ENCODE results near the gene FLT3.
"Not testable (repeated sequence)": the region's sequence is repeated elsewhere in the genome, so short reads cannot be mapped to it uniquely, and the experiment has no call there.

FLT3 gene

DNA sequence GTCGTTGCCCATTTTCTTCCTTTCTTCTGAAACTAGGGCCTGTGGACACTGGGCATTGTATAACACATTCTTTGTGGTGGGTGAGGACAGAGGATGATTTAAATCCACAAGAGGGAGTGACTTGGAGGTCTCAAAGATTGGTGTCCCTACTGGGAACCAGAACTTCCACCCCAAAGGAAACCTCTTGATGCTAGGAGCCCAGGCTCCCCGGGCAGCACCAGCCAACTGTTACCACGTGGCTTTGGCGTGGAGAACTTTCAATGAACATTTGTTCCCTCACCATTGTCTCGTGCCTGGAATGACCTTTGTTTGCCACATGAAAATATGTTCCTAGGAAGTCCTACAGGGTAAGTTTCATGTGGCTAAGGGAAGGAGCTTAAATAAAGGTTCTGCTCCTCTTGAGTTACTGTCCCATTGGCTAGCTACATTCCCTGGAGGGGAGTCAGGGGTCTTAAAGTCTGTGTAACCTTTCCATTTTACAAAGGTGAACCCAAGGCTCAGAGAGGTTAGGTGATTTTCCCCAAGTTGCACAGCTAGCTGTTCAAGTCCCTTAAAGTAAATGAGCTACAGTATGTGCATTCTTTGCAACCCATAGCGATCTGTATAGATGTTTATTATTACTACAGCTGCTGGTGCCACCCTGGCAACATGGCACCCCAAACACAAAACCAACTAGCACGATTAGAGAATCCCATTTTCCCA lies 126.3 kb downstream of the FLT3 start:
- no peak for DNase-seq (ENCODE audit: low read depth, low spot score)

DNA sequence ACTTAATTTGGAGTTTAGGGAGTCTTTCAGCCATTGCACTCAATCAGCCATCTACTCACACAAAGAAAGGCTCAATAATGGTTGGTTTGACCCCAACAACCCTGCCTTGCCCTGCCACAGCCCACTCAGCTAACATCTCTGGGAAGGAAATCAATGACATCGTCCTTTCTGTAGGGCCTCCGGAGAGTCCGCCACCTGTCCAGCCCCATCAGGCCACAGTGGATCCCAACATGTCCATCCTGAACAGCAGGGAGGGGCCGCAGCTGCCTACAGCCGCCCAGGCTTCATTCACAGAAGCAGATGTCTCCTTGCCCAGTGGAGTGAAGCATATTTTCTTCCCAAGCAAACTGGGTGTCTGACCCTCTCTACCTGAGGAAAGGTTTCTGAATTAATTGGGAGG lies 127.1 kb downstream of the FLT3 start:
- DNase-seq (ENCODE audit: low read depth, low spot score) = no peak

DNA sequence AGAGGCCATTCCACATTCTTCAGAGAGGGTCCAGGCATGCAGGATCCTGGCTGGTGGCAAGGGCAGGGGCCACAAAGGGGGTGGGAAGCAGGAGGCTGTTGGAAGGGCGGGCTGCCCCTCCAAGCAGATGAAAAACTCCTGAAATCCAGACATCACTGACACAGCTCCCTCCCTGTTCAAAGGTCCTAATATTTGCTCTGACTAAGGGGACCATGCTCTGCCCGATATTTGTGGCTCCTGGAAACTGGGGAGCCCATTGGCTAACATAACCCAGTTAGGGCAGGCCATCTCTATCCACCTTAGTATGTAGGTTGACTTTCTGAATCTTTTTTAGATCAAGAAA lies 127.9 kb downstream of the FLT3 start:
- DNase-seq (ENCODE audit: low read depth, low spot score) = no peak

DNA sequence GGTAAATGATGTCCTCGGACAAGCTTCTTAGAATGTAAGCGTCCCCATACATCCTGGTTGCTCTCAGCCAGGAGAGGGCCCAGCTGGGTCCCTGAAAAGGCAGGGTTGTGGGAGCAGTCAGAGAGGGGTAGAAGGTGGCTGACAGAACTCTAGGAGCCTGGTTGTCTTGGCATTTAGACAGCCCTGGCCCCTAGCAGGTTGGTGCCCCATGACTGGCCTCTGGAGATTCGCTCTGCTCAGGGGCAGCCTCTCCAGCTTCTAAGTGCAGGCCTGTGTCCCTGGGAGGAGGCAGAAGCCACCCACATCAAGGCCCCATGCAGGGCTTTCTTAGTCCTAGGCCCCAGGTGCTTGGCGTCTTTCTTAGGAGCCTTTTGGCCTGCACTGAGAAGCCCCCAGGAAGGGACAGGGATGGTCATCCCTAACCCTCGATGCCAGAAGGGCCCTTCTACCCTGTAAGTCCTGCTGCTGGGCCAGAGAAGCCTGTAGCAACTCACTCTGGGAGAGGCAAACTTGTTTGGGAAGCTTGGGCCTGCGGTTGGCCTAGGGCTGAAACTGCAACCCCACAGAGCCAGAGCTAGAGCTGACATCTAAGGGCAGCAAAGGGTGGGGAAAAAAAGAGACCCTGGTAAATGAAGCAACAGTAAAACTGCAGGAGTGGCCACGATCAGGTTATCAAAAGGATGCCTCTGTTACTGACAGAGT lies 128.4 kb downstream of the FLT3 start:
- no peak for DNase-seq (ENCODE audit: low read depth, low spot score)

DNA sequence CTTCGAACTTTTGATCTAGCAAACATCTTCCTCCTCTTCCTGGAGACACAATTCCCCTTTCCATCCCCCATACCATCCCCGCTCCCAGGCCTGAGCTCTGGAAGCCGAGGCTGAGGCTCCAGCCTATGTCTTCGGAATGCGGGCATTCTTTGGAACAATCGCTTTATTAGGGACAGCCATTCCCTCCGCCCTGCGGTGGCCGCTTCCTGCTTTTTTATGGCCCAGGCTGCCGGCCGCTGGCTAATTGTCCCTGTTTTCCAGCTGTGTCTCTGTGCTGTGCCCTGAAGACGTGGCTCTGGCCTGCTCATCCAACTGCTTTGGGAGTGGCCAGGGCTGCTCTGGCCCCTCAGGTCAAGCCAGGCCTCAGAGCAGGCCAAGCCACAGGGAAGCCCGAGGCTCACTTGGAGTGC lies 129.1 kb downstream of the FLT3 start:
- DNase-seq (ENCODE audit: low read depth, low spot score) = no peak

DNA sequence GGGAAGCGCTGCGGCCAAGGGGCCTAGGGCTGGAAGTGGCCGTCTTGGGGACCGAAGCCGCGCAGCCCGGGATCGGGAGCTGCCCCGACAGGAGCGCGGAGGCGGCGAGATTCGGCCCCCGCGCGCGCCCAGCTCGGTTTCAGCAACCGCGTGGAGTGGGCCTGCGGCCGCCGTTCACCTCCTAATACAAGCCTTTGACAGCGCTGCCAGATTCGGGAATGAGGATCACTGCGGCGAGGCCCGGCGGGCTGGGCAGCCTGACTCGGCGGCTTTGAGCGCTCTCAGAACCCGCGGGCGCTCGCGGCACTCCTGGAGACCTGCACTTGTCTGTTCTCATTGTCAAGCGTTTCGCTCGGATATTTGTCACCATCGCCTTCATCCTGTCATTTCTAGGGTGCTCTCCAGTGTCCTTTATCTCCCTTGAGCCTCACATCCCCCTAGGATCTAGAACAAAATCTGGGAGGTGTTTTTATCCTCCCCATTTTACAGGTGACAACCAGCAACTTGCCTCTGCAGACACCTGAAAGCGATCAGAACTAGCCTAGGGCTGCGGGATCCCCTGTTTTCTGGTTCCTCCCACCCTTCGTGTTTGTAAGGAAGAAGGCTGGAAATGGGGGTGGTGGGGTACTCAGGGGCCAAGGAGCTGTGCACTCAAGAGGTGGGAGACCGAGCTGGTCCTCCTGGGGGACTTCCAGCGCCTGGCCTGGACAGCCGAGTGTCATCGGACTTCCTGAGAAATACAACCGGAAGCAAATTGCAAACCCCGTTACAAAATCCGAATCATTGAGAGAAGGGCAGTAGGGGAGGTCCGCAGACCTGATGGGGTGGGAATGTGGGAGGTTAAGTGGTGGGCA lies 129.8 kb downstream of the FLT3 start:
- no peak for DNase-seq (ENCODE audit: low read depth, low spot score)

DNA sequence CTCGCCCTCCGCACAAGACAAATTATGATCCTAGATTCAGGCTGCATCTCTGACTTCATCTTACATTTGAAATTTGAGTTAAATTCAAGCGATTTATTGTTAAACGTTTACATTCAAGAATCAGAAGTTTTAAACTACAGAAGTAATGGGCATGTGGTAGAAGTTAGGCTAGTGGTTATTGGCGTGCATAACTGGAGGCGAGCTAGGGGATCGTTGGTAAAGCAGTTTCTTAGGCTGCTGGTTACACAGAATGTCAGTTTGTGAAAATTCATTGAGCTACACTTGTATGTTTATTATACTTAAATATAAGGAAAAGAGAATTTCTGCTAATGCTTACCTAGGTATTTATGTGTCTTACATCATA lies 130.5 kb downstream of the FLT3 start:
- no peak for DNase-seq (ENCODE audit: low read depth, low spot score)

DNA sequence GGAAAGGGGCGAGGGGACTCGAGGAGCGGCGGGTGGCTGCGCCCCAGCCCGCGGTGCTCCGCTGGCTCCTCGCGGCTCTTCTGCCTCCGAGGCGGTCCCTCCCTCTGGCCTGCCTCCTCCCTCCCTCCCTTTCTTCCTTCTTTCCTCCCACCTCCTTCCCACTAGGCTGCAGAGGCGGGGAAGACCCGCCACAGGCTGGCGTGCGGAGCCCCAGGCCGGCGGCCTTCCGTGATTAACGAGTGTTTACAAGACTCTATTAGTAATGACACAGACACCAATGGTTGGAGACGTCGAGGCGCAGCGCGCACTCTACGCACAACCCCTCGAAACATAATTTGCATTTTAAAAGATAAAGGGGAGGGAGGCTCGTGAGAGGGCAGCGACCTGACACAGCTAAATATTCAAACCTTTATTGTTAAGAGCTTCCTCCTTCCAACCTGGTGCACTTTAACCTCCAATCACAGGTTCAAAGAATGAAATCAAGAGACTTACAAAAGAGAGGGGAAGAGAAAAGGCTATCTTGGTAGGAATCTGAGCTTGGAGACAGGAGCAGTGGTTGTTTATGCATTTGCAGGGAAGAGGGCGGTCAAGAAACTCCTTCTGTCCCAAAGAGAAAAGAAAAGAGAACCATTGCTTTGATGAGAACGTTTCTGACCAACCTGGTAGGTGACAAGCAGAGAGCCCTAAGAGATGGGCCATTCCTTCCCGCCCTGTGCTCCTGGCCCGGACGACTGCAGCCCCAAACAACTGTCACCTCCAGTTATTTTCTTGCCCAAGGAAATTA lies 131.1 kb downstream of the FLT3 start, which contains the start of gene CDX2:
TSS of gene CDX2 (minus strand) at position 234 of the 784 bp plus-strand sequence. CDS start 309 bp downstream, outside the sequence.
- DNase-seq (ENCODE audit: low read depth, low spot score) = no peak

DNA sequence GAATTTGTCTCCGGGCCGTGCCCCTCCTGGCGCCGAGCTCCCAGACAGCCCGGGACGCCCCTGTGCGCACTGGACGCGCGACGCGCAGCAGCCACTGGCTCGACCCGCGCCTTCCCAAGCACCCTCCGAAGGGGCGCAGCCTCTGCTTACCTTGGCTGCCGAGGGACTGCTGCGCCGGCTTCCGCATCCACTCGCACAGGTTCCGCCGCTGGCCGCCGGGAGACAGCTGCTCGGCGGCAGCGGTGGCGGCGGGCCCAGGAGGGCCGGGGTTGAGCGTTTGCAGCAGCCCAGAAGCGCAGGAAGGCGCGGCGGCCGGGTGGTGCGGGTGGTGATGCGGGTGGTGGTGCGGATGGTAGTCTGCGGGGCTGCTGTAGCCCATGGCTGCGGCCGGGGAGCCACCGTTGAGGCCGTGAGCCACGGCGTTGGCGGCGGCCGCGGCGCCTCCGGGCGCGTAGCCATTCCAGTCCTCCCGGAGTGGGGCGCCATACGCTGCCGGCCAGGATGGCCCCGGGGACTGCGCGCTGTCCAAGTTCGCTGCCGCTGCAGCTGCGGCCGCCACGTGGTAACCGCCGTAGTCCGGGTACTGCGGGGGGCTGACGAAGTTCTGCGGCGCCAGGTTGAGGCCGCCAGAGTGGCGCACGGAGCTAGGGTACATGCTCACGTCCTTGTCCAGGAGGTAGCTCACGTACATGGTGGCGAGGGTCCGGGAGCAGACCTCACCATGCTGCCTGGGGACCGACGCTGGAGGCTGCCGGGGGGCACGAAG lies 131.9 kb downstream of the FLT3 start:
- no peak for DNase-seq (ENCODE audit: low read depth, low spot score)

DNA sequence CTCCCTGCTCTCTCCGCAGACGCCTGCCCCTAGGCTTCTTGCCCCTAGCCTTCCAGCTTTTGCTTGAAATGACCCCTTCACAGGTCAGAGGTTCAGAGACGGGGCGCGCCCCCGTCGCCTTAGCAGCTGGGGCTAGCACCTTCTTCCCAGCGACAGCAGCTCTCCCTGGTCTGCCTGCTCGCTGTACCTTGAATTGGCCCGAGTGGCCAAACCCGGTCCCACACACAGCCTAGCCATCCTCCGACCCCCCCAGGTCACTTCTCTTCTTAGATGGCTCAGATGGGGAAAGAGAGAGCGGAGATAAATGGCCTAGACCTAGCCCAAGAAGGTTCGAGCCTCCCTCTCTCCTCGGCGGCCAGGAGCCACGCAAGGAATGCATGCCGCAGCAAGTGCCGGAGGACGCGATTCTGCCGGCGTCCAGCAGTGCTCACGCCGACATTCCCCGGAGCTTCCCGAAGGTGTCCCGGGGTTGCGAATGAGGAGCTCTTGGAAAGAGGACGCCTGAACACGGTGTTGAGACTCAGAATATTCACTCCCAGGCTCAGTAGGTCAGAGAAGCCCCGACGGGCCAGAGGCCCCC lies 132.6 kb downstream of the FLT3 start:
- no peak for DNase-seq (ENCODE audit: low read depth, low spot score)

DNA sequence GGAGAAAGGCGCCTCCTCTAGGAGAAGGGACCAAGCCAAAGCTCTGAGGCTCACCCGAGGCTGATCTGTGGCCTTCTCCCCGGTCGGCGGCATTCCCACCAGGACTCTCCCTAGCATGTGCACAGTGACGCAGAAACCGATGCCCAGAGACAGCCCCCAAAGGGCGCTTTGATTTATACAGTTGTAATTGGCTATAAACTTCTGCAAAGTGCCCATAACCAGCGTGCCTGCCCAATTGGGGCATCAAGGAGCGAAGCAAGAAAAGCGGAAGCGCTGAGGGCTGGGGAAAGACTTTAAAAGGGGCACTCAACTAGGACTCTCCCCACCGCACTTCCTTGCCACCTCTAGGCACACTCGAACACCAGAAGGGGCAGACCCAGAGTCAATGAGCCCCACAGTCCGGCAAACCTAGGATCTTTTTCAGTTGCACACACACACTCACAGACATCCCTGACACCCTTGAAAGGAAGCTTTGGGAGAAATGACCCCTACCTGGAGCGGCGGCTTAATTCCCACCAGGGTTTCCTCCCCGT lies 133.1 kb downstream of the FLT3 start:
- DNase-seq (ENCODE audit: low read depth, low spot score) = no peak

DNA sequence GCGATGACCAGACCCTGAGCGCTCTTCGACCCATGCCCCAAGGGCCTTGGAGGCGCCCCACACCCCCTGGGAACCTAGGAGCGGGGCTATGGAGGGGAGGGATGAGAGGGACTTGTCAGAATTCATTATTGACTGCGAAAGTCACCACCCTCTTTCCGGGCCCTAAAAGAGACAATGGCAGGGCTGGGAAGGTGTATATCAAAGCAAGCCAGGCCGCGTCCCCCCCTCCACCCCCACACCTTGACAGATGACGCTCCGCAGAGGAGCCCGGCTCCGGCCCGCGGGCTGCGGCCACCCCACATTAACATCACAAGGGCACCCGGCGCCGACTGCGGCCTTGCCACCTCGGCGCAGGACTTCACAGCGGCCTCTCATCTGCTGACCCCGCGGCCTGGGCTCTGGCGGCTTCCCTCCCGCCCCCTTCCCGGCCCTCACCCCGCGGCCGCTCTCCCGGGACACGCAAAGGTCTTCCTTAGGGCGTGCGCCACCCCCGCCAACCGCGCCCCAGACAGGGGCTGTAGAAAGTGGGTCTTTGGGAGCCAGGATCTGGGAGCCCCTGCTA lies 133.7 kb downstream of the FLT3 start:
- DNase-seq (ENCODE audit: low read depth, low spot score) = no peak

DNA sequence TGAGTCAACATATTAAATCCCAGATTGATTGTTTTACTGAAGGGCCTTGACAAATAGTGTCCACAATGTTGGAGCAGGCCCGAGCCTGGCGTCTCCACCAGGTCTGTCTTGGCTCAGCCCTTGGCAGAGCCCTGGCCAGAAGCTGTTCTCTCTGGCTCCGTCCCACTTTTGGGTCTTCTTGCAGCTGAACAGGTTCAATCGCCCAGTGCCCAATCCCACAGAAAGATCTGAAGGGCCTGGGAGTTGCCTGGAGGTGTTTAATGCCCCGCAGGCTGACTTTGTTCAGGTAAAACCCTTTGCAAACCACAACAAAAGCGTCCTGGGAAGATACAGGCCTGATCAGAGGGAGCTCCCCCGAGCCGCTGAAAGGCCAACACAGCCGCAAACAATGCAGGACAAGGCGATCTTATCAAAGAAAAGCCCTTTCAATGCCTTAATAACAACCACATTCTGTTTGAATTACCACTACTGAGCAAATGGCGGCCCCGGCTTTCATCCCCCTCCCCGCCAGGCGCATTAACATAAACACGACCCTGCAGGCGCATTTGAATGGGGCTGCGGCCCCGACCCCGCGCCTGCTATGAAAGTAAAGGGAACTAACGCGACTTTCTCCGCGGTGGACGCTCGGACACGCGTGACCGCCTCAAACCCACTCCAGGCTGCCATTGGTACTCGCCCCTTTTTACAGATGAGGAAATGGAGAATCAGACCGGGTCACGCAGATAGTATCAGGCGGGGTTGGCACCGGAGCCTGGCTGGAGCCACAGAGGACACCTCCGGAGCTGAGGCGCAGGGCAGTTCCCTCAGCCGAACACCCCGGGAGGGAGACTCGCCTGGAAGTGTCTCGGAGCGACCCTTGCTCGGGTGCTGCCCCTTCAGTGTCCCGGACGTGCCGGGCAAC lies 134.4 kb downstream of the FLT3 start:
- no peak for DNase-seq (ENCODE audit: low read depth, low spot score)

DNA sequence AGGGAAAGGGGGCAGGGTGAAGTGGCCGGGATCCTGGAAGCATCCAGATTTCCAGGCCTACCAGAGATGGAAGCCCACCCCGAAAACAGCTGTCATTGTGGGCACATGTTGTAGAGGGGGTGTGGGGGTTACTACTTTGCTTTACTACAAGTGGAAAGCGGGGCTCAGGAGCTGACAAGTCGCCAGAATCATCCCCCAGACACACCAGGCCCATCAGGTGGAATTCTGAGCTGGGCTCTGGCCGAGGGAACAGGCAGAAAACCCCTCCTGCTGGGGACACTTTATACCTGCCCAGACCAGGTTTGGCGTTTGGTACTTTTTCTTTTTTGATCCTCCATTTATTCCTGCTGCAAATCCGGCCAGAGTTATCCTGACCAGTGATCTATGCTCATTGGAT lies 135.0 kb downstream of the FLT3 start:
- DNase-seq (ENCODE audit: low read depth, low spot score) = no peak

DNA sequence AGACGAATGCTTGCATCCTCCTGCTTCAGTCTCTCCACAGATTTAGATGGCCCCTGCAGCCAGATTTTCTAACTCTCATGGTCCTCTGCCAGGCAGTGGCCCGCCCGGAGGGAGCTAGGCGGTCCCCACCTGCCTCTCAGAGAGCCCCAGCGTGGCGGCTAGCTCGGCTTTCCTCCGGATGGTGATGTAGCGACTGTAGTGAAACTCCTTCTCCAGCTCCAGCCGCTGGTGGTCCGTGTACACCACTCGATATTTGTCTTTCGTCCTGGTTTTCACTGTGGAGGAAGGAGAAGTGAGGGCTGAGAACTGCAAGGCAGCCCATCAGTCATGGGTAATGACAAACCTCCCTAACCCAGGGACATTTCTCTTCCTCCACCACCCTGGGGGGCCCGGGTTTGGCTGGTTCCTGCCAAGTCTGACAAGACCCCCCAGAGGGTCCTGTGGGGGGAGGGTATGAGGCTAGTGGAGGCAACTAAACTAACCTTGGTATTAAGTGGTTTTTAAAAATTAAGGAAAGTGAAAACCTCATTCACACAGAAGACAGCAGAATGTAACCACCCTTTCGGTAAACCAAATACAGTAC lies 135.5 kb downstream of the FLT3 start:
- no peak for DNase-seq (ENCODE audit: low read depth, low spot score)

DNA sequence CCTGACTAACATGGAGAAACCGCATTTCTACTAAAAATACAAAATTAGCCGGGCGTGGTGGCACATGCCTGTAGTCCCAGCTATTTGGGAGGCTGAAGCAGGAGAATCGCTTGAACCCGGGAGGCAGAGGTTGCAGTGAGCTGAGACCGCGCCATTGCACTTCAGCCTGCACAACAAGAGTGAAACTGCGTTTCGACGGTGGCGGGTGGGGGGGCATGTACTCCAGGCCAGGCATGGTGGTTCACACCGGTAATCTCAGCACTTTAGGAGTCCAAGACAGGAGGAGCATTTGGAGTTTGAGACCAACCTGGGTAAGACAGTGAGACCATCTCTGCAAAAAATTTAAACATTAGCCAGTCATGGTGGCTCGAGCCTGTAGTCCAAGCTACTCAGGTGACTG lies 136.2 kb downstream of the FLT3 start:
- not testable (repeated sequence) for DNase-seq (ENCODE audit: low read depth, low spot score)

DNA sequence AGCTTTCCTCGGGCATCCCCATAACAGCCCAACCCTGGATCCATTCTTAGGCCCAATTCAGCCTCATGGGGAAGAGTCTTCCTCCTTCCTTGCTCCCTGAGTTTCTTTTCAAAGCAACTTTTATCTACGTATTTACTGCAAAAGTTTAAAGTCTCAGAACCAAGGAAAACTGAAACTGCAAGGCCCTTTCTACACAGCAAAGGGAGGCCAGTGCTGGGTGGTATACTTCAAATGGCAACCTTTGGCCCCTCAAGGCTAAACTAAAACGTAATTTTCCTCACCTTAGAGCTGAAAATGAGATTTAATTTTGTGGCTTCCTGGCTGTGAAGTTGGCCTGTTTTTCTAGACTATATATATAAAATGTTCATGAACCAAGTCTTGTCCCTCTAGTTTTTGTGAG lies 136.9 kb downstream of the FLT3 start:
- DNase-seq (ENCODE audit: low read depth, low spot score) = no peak

DNA sequence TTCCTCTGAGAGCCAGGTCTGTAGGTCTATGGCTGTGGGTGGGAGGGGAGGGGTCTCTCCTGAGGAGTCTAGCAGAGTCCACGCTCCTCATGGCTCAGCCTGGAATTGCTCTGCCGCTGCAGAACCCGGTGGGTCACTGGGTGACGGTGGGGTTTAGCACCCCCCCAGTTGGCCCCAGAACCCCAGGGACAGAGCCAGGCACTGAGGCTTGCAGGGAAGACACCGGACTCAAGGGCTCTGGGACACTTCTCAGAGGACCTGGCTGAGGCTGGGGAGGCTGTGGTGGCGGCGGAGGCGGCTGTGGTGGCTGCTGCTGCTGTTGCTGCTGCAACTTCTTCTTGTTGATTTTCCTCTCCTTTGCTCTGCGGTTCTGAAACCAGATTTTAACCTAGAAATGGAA lies 137.4 kb downstream of the FLT3 start:
- DNase-seq (ENCODE audit: low read depth, low spot score) = no peak
